Measurements from ENCODE around the gene ACOT11. TPM values are rescaled to one million over a fixed set of nuclear protein-coding genes. Genes with fewer than 3 reads are reported as not detected.

ACOT11 gene
- total and polyA plus RNA-seq, 7 donors = 8.9 to 40.9 (median 22.1) TPM

- H3K9me3 ChIP-seq = no peaks in the 10 kb centered on the region
- WGBS, 2 donors = 90 to 91% methylated on average over 9 of the region's 9 CpGs
- no peak overlapping the region for H3K27ac ChIP-seq
- TF ChIP-seq POLR2AphosphoS5 (IDR thresholded peaks at IDR 0.05) = no peak
- no peak for TF ChIP-seq POLR2A (IDR thresholded peaks at IDR 0.05)
- TF ChIP-seq EP300 (IDR thresholded peaks at IDR 0.05) = no peak
- no peak for TF ChIP-seq CTCF (IDR thresholded peaks at IDR 0.05)
- H3K4me1 ChIP-seq = no peaks in the 10 kb centered on the region
- H3K4me3 ChIP-seq = no peak overlapping the region
- peaks cover 0 to 52% (median 9%) of the 10 kb centered on the region in 4 donors for H3K36me3 ChIP-seq
- intact Hi-C loops (cut with DNase I) = no loop called here
- peak; percentile 55 for DNase-seq
- H3K27me3 ChIP-seq = no peaks in the 10 kb centered on the region
Measured at GRCh38 chr1:54608566-54609230, 60.7 kb downstream of the ACOT11 start.

- H3K9me3 ChIP-seq = no peaks in the 10 kb centered on the region
- no peak for TF ChIP-seq POLR2A (IDR thresholded peaks at IDR 0.05)
- TF ChIP-seq POLR2AphosphoS5 (IDR thresholded peaks at IDR 0.05) = no peak
- TF ChIP-seq CTCF (IDR thresholded peaks at IDR 0.05) = no peak
- no peak for TF ChIP-seq EP300 (IDR thresholded peaks at IDR 0.05)
- H3K27me3 ChIP-seq = no peaks in the 10 kb centered on the region
- 81 to 85% methylated on average over 16 of the region's 16 CpGs for WGBS, 2 donors
- intact Hi-C loops (cut with DNase I) = no loop called here
- H3K27ac ChIP-seq = no peak overlapping the region
- H3K36me3 ChIP-seq = peaks cover 0 to 44% (median 9%) of the 10 kb centered on the region in 4 donors
- no peaks in the 10 kb centered on the region for H3K4me1 ChIP-seq
- no peak overlapping the region for H3K4me3 ChIP-seq
- DNase-seq = peak; percentile 52
Measured at GRCh38 chr1:54609301-54609921, 61.4 kb downstream of the ACOT11 start.

- TF ChIP-seq CTCF (IDR thresholded peaks at IDR 0.05) = no peak
- no peak for TF ChIP-seq POLR2AphosphoS5 (IDR thresholded peaks at IDR 0.05)
- no peak for TF ChIP-seq EP300 (IDR thresholded peaks at IDR 0.05)
- no peak for TF ChIP-seq POLR2A (IDR thresholded peaks at IDR 0.05)
- H3K27ac ChIP-seq = no peak overlapping the region
- intact Hi-C loops (cut with DNase I) = no loop called here
- H3K36me3 ChIP-seq = peaks cover 0 to 38% (median 9%) of the 10 kb centered on the region in 4 donors
- 82 to 83% methylated on average over 6 of the region's 6 CpGs for WGBS, 2 donors
- peak; percentile 40 for DNase-seq
- no peaks in the 10 kb centered on the region for H3K4me1 ChIP-seq
- H3K27me3 ChIP-seq = no peaks in the 10 kb centered on the region
- H3K9me3 ChIP-seq = no peaks in the 10 kb centered on the region
- H3K4me3 ChIP-seq = no peak overlapping the region
Measured at GRCh38 chr1:54610048-54610447, 62.0 kb downstream of the ACOT11 start.

GRCh38 chr1:54610601-54611580 lies 62.9 kb downstream of the ACOT11 start:
- WGBS, 2 donors = 96% methylated on average over 18 of the region's 18 CpGs
- H3K9me3 ChIP-seq = no peaks in the 10 kb centered on the region
- no peaks in the 10 kb centered on the region for H3K4me1 ChIP-seq
- TF ChIP-seq CTCF (IDR thresholded peaks at IDR 0.05) = no peak
- TF ChIP-seq POLR2A (IDR thresholded peaks at IDR 0.05) = no peak
- TF ChIP-seq POLR2AphosphoS5 (IDR thresholded peaks at IDR 0.05) = no peak
- no peak for TF ChIP-seq EP300 (IDR thresholded peaks at IDR 0.05)
- peak; percentile 25 for DNase-seq
- intact Hi-C loops (cut with DNase I) = no loop called here
- H3K27me3 ChIP-seq = no peaks in the 10 kb centered on the region
- H3K36me3 ChIP-seq = peaks cover 0 to 36% (median 9%) of the 10 kb centered on the region in 4 donors
- H3K4me3 ChIP-seq = no peak overlapping the region
- H3K27ac ChIP-seq = no peak overlapping the region

Measured in sigmoid colon (tissue), 7 donors.